Endodermal cell (in vitro differentiated cells): ENCODE data around the gene ADAM22. TPM values are rescaled to one million over a fixed set of nuclear protein-coding genes. Genes with fewer than 3 reads are reported as not detected.

ENCODE experiments used
- DNase-seq: peaks from one replicate; pipeline ENCODE4 v3.0.0-alpha.2; 2017
- H3K27ac ChIP-seq: 2 replicates; pipeline ENCODE4 v1.5.1; 2013; ENCODE audit warnings: mild to moderate bottlenecking, low read depth, low read length, moderate library complexity
- H3K27me3 ChIP-seq: 2 replicates; pipeline ENCODE4 v1.6.1; 2013; ENCODE audit warnings: mild to moderate bottlenecking, low read length, moderate library complexity; ENCODE audit not compliant: insufficient read depth, control insufficient read depth, poor library complexity, severe bottlenecking
- H3K36me3 ChIP-seq: 2 replicates; pipeline ENCODE4 v1.7.0; 2013; ENCODE audit warnings: mild to moderate bottlenecking, low read length, moderate library complexity; ENCODE audit not compliant: control insufficient read depth, insufficient read depth
- H3K4me1 ChIP-seq: one replicate; pipeline ENCODE4 v1.7.0; 2013; ENCODE audit warnings: low read length; ENCODE audit not compliant: control insufficient read depth, insufficient read depth
- H3K4me3 ChIP-seq: 2 replicates; pipeline ENCODE4 v1.5.1; 2013; ENCODE audit warnings: mild to moderate bottlenecking, low read length, moderate library complexity
- H3K9ac ChIP-seq: 2 replicates; pipeline ENCODE4 v1.6.1; 2013; ENCODE audit warnings: mild to moderate bottlenecking, low read length, moderate library complexity; ENCODE audit not compliant: poor library complexity, severe bottlenecking; ENCODE audit errors: extremely low read depth
- H3K9me3 ChIP-seq: 2 replicates; pipeline ENCODE4 v1.6.1; 2013; ENCODE audit warnings: mild to moderate bottlenecking, low read length, moderate library complexity; ENCODE audit not compliant: control insufficient read depth
- H3K27ac Mint-ChIP-seq: 2 replicates; pipeline ENCODE4 v1.8.0; 2020; ENCODE audit warnings: mixed read lengths
- H3K27me3 Mint-ChIP-seq: 2 replicates; pipeline ENCODE4 v1.8.0; 2021; ENCODE audit warnings: mild to moderate bottlenecking, mixed read lengths; ENCODE audit not compliant: insufficient read depth
- H3K36me3 Mint-ChIP-seq: 2 replicates; pipeline ENCODE4 v1.8.0; 2020; ENCODE audit warnings: low read depth, mixed read lengths
- H3K4me1 Mint-ChIP-seq: 2 replicates; pipeline ENCODE4 v1.8.0; 2020; ENCODE audit warnings: mixed read lengths
- H3K4me3 Mint-ChIP-seq: 2 replicates; pipeline ENCODE4 v1.8.0; 2020; ENCODE audit warnings: mild to moderate bottlenecking, moderate library complexity, mixed read lengths
- H3K9me3 Mint-ChIP-seq: 2 replicates; pipeline ENCODE4 v1.8.0; 2020; ENCODE audit warnings: mild to moderate bottlenecking, mixed read lengths
- CTCF ChIP-seq: fragments of 200-600 bp; sonication (generic); conservative IDR thresholded peaks from 2 replicates; pipeline ENCODE4 v1.5.0; 2021; ENCODE audit warnings: antibody characterized with exemption, mild to moderate bottlenecking
- WGBS, 2 experiments: methylation state at CpG; one replicate each; pipeline versions ENCODE4 v1.1.5 to v1.1.7; 2013; ENCODE audit warnings: missing lambda C conversion rate in 2 of 2, mixed read lengths in 1 of 2; ENCODE audit not compliant: insufficient coverage in 1 of 2, insufficient read length in 1 of 2; 5-methylcytosine and 5-hydroxymethylcytosine counted together
- total RNA-seq, 2 donors: library from RNA; stranded (reverse); fragmentation: NEBNext Ultra II Directional in 1 of 2; extraction: Animal tissue kit (Norgen Biotek cat#: 25700) in 1 of 2; gene quantifications; 2 replicates in 1 of 2; 3 replicates in 1 of 2; pipeline ENCODE4 v1.2.1, GENCODE V29; 2021

Gene ADAM22
- total RNA-seq, 2 donors from 2014 or later, result 10.9 to 11.5 TPM

- no peaks in the 10 kb centered on the region for H3K36me3 ChIP-seq
- H3K9ac ChIP-seq, result no peak overlapping the region
- no peak overlapping the region for H3K27ac ChIP-seq
- no peak for TF ChIP-seq CTCF
- no peaks in the 10 kb centered on the region for H3K36me3 Mint-ChIP-seq
- H3K4me1 ChIP-seq, result no peaks in the 10 kb centered on the region
- no peak for DNase-seq
- no peaks in the 10 kb centered on the region for H3K9me3 Mint-ChIP-seq
- H3K27ac Mint-ChIP-seq, result no peak overlapping the region
- no peaks in the 10 kb centered on the region for H3K9me3 ChIP-seq
- H3K27me3 ChIP-seq, result no peaks in the 10 kb centered on the region
- H3K4me3 ChIP-seq, result no peak overlapping the region
- H3K4me3 Mint-ChIP-seq, result no peak overlapping the region
- H3K27me3 Mint-ChIP-seq, result no peaks in the 10 kb centered on the region
- peaks cover 7% of the 10 kb centered on the region for H3K4me1 Mint-ChIP-seq
Observed at GRCh38 chr7:88092676-88092999, 158.6 kb downstream of the ADAM22 start.

- no peaks in the 10 kb centered on the region for H3K27me3 Mint-ChIP-seq
- no peaks in the 10 kb centered on the region for H3K27me3 ChIP-seq
- H3K4me1 ChIP-seq, result no peaks in the 10 kb centered on the region
- no peak for DNase-seq
- no peak overlapping the region for H3K4me3 ChIP-seq
- TF ChIP-seq CTCF, result no peak
- H3K9me3 ChIP-seq, result no peaks in the 10 kb centered on the region
- H3K27ac ChIP-seq, result no peak overlapping the region
- WGBS, 2 experiments, result 81 to 100% methylated on average over 1 of the region's 1 CpG
- H3K36me3 Mint-ChIP-seq, result no peaks in the 10 kb centered on the region
- H3K4me3 Mint-ChIP-seq, result no peak overlapping the region
- peaks cover 7% of the 10 kb centered on the region for H3K4me1 Mint-ChIP-seq
- no peaks in the 10 kb centered on the region for H3K36me3 ChIP-seq
- no peaks in the 10 kb centered on the region for H3K9me3 Mint-ChIP-seq
- no peak overlapping the region for H3K9ac ChIP-seq
- H3K27ac Mint-ChIP-seq, result no peak overlapping the region
Observed at GRCh38 chr7:88101769-88102168, 167.7 kb downstream of the ADAM22 start.

GRCh38 chr7:88102675-88103074, 168.6 kb downstream of the ADAM22 start:
- 27% methylated on average over 1 of the region's 1 CpG; no CpG with 5 or more reads in 1 of the 2 experiments for WGBS, 2 experiments
- H3K4me3 Mint-ChIP-seq, result no peak overlapping the region
- TF ChIP-seq CTCF, result no peak

More at GRCh38 chr7:88102675-88103074, 168.6 kb downstream of the ADAM22 start:
- Mint-ChIP-seq H3K27me3 (no peaks in the 10 kb centered on the region), H3K4me1 (peaks cover 7% of the 10 kb centered on the region), H3K36me3 (no peaks in the 10 kb centered on the region), H3K9me3 (no peaks in the 10 kb centered on the region), H3K27ac (no peak overlapping the region)
- H3K4me3 ChIP-seq, result no peak overlapping the region
- no peak for DNase-seq
- no peaks in the 10 kb centered on the region for H3K9me3 ChIP-seq
- H3K36me3 ChIP-seq, result no peaks in the 10 kb centered on the region
- H3K27ac ChIP-seq, result no peak overlapping the region
- no peaks in the 10 kb centered on the region for H3K27me3 ChIP-seq
- H3K9ac ChIP-seq, result no peak overlapping the region
- no peaks in the 10 kb centered on the region for H3K4me1 ChIP-seq
